LoVo (cell line): ENCODE results near the gene TREH.
"Not testable (repeated sequence)": the region's sequence is repeated elsewhere in the genome, so short reads cannot be mapped to it uniquely, and the experiment has no call there.

ENCODE experiments used
- DNase-seq: peaks from one replicate; pipeline ENCODE4 v3.0.0-alpha.2; 2016; ENCODE audit warnings: low spot score

Gene TREH

DNA sequence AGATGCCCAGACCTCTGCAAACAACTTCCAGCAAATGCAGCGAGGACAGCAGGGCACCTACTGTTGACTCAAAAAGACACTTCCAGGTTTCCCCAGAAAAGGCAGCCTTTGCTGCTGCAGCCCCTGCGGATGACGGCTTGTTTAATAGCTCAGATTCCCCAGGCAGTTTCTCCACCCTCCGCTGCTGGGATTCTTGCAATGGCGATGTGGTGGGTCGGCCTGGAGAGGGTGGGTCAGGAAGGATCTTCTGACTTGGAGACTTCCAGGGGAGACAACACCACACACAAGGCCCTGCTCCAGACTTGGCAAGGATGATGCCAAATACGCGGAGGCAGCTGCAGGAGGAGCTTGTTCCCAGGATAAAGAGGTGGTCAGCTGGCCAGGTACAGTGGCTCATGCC lies 17.9 kb upstream of the TREH start:
- DNase-seq = no peak

DNA sequence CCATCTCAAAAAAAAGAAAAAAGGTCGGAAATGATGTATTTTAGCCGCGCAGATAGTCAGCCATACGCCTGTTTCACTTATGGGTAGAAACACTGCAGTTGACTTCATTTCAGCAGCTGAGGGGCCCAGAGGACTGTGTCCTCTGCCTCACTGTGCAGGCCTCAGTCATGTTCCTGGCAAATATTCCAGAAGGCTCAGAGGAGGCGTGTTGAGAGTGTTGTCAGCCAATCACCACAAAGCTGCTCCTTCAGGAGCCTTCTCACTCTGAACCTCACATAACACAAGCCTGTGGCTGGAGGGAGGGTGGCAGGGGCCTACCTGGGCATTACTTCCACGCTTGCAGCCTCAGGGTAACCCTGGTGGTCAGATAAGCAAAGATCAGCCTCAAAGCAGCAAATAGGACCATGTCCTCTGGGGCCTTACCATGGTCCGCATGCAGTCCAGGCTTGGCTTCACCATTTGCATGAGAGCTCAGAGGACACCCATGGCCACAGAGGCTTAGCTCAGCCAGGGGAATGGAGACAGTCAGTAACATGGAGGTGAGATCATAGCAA lies 17.3 kb upstream of the TREH start:
- DNase-seq = no peak

DNA sequence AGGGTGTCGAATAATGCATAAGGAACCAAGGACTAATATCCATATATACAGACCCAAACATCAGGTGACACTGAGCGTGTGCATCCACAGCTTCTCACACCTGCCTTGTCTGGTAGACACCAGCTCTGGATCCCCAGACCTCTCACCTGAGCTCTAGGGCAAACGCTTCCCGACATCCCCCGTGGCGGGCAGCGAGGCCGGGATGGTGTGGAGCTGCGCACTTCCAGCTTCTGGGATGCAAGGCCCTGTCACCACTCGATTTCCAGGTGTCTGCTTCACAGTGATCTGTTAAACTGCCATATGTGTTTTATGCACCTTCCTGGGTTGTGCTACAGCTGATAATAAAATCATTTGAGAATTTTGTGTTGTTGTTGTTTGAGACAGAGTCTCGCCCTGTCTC lies 15.3 kb upstream of the TREH start:
- DNase-seq = no peak

DNA sequence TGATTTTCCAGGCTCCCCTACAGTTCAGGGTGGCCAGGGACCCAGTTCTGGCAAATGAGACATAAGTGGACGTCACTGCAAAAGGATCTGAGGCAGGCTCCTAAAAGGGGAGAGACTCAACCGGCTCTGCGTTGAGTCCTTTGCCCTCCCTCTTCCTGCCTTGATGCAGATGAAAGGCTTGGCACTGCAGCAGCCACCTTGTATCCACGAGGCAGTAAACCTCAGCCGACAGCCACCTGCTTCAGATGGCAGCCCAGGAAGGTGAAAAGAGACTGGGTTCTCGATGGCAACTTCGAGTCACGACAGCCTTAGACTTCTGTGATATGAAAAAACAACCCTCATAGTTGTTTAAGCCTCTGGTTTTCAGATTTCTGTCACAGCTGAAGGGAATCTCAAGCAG lies 14.7 kb upstream of the TREH start:
- DNase-seq = no peak

DNA sequence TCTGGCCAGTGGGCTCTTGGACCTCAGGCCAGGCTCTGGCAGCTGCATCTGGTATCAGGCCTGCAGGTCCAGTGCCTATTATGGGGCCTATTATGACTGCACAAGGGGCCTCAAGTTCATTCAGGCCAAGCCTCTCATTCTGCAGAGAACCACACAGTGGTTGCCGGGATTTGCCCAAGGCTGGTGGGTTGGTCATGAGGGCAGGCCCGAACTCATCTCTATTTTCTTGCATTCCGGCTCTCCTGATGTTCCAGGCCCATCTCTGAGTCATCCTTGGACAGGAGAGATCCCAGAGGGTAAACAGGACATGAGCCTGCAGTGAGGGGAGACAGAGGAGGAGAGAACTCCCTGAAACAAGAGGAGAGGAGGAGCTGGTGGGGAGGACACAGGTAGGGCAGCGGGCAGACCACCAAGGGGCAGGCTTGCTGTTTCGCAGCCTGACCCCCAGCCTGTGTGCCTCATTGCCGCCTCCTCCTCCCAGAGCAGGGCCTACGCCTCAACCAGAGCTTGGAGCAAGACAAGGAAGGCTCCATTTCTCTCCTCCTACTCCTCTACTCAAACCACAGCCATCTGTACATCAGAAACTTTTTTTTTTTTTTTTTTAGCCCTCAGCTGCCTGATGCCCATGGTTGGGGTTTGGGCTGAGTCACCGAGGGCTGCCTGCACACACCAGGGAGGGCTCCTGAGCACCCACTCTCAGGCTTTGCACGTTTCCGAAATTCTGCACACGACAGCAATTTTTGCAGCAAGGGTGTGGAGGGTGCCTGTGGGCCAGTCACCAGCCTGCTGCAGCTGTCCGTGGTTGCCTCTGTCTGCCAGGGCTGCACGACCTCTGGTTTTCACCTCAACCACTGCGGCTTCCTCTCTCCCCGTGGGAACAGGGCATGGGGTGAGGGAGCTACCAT lies 12.7 kb upstream of the TREH start:
- DNase-seq = no peak

DNA sequence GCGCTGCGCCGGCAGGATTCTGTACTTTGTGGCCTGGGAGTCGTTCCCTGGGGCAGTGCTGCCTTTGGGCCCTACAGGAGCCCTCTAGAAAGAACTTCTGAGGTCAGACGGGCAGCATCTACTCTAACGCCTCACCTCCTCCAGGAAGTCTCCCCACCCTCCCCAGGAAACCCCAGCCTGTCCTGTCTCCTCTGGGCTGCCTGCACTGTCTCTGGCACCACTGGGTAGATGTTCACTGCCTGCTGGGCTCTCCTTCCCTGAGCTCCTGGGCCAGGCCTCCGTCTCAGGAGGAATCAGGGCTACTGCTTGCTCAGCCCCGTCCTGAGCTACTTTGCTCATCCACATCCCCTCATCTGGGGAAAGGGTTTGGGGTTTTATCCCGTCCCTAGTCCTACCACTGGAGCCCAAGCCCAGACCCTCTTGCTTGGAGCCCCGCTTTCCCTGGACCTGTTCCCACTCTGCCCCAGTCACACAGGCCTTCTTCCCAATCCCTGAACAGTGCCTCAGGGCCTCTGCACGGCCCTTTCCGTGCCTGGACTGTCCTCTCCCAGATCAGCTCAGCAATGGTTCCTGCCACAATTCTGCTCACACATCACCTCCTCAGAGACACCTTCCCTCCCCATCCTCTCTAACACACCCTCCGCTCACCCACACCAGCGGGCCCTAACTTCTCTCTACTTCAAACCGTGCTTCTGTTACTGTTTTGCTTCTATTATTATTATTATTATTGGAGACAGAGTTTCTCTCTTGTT lies 11.3 kb upstream of the TREH start:
- DNase-seq = no peak

DNA sequence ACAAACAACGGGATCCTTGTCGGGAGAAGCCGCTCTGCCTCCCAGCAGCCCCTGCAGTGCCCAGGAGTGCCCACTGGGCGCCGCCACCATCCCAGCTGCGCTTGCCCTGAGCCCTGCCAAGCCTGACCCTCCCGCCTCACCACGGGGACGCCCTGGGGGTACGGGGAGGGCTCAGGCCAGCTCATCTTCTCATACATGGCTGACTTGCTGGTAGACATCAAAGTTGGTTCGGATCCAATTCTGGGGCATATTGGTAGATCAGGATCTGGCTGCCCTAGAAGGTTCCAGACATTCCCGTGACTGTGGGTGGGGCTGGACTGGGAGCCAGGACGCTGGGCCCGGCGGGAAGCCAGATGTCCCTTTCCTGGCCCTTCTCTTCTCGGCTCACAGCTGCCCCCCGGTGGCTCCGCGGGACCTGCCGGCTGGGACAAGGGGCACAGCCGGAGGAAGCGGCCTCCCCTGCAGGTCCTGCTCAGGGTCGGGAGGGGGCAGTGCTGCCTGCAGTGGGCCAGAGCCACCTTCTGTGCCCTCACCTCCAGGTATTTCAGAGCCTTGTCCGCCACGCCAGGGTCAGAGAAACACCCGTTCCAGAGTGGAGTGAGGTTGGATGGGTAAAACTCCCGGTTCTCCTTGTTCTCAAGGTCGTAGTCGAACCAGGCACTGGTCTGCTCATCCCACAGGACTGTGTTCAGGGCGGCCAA lies 10.6 kb upstream of the TREH start:
- DNase-seq = peak; percentile 94

DNA sequence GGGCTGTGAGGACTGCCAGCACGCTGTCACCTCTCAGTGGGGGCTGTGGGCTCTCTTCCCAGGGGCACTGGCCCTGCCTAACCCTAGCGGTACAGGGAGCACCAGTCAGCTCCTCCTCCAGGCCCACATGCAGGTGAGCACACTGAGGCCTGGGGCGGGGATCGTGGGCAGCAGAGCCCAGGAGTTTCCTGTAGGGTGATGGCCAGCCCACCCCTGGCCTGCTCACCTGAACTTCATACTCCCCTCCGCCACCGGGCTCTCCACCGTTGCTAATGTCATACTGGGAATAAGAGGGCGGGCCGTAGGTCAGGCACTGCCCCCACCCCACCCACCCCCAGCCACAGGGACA lies 10.0 kb upstream of the TREH start:
- no peak for DNase-seq

DNA sequence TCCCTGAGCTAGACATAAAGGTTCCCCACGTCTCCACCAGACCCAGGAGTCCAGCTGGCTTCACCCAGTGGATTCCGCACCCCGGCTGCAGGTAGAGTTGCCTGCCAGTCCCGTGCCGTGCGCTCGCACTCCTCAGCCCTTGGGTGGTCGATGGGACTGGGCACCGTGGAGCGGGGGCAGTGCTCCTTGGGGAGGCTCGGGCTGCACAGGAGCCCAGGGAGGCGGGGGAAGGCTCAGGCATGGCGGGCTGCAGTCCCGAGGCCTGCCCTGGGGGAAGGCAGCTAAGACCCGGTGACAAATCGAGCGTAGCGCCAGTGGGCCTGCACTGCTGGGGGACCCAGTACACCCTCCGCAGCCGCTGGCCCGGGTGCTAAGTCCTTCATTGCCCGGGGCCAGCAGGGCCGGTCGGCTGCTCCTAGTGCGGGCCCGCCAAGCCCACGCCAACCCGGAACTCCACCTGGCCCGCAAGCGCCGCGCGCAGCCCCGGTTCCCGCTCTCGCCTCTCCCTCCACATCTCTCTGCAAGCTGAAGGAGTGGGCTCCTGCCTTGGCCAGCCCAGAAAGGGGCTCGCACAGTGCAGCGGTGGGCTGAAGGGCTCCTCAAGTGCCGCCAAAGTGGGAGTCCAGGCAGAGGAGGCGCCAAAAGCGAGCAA lies 9.5 kb upstream of the TREH start:
- no peak for DNase-seq

DNA sequence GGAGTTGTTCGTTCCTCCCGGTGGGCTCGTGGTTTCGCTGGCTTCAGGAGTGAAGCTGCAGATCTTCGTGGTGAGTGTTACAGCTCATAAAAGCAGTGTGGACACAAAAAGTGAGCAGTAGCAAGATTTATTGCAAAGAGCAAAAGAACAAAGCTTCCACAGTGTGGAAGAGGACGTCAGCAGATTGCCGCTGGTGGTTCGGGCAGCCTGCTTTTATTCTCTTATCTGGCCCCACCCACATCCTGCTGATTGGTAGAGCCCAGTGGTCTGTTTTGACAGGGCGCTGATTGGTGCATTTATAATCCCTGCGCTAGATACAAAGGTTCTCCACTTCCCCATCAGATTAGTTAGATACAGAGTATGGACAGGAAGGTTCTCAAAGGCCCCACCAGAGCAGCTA lies 8.9 kb upstream of the TREH start:
- DNase-seq = not testable (repeated sequence)

DNA sequence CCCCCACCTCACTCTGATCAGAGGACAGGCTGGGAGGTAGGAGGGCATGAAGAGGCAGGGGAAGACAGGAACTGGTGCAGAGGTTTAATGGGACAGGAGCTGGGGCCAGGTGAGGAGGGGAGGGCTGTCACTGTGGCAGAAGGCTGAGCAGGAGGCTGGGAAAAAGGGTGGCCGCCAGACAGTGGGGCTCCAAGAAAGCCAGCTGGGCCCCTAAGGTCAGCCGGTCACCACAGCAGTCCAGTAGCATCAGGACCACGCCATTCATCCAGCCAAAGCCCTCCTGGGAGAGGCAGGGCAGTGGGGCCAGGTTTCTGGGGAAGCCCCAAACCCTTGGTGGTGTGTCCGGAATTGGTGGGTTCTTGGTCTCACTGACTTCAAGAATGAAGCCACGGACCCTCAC lies 8.5 kb upstream of the TREH start:
- no peak for DNase-seq

DNA sequence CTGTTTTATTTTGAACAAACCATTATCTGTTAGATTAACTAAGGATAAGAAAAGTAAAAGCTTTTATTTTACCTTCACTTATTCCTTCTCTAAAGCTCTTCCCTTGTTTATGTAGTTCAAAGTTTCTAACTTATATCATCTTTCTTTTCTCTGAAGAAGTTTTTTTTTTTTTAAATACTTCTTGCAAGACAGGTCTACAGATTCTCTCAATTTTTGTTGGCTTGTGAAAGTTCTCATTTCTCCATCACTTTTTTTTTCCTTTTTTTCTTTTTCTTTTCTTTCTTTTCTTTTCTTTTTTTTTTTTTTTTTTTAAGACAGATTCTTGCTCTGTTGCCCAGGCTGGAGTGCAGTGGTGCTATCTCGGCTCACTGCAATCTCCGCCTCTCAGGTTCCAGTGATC lies 4.7 kb upstream of the TREH start:
- DNase-seq = no peak

DNA sequence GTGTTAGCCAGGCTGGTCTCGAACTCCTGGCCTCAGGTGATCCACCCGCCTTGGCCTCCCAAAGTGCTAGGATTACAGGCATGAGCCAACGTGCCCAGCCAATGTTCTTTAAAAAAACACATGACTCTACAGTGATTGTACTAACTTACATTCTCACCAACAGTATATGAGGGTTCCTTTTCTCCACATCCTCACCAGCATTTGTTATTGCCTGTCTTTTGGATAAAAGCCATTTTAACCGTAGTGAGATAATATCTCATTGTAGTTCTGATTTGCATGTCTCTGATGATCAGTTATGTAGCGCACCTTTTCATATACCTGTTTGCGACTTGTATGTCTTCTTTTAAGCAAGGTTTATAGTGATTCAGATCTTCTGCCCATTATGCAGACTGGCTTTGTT lies 3.5 kb upstream of the TREH start:
- DNase-seq = not testable (repeated sequence)

DNA sequence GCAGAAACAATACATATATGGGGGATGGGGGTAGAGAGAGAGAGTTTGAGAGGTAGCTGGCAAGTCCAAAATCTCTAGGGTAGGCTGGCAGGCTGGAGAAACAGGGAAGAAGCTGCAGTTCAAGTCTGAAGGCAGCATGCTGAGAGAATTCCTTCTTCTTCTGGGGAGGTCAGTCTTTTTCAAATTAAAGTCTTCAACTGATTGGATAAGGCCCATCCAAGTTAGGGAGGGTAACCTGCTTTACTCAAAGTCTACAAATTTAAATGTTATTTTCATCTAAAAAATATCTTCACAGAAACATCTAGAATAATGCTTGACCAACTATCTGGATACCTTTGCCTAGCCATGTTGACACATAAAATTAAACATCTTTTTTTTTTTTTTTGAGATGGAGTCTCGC lies 2.9 kb upstream of the TREH start:
- DNase-seq = no peak

DNA sequence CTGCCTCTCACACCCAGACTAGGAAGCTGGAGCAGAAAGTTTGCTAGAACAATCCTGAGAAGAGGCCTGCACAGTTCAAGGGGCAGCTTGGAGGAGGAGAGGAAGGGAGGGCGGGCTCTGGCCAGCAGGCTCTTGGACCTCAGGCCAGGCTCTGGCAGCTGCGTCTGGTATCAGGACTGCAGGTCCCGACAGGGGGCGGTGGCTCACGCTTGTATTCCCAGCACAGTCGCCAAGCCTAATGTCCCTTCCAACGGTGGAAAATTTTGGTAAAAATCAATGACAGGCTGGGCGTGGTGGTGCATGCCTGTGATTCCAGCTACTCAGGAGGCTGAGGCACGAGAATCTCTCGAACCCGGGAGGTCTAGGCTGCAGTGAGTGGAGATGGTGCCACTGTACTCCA lies 542 bp downstream of the TREH start:
- not testable (repeated sequence) for DNase-seq

DNA sequence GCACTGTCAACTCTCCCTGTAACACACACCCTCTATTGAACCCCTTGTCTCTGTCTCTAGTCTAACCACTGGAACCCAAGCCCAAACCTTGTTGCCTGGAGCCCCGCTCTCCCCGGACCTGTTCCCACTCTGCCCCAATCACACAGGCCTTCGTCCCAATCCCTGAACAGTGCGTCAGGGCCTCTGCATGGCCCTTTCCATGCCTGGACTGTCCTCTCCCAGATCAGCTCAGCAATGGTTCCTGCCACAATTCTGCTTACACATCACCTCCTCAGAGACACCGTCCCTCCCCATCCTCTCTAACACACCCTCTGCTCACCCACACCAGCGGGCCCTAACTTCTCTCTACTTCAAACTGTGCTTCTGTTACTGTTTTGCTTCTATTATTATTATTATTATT lies 1.5 kb downstream of the TREH start:
- DNase-seq = no peak

DNA sequence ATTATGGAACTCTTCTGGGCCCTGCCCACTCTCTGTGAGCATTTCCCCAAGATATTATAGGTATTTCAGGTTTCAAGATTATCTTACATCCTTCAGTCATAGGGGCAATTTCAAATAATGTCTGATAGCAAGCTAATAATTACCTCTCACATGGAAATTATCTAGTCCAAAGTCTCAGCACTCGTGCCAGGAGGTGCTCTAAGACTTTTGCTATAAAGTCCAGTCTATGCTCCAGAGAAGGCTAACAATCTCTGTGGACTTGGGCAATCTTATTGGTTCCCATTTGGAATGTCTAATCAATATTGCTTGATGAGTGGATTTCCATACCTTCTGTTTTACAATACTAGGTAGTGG lies 5.4 kb downstream of the TREH start:
- DNase-seq = no peak

DNA sequence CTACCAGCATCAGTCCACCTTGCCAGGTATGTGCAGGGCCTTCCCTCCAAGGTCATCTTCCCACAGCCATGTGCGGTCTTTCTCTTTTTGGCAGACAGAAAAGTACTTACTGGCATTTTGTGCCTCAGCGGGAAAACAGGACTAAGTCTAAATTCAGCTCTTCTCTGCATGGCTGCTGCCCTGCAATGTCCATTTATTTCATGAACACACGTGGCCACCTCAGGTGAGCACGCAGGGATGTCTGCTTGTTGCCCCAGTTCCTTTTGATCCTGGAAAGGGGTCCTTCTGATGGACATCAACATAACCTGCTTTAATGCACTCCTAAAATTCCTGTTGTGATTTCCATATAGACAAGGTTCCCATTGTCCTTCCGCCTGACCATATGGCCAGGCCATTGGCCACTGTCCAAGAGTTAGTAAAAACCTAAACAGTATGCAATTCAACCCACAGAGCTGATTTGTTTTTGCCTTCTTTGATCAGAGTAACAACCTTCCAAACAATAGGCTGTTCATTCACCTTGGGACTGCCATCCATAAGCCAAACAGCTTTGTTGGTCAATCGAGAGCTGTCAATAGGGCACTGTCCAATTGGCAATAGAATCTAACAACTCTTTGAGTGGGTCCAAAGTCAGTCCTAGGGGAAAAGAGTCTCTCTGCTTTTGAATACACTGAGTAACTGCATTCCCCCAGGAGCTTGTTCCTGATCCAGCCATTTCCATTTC lies 5.9 kb downstream of the TREH start:
- no peak for DNase-seq

DNA sequence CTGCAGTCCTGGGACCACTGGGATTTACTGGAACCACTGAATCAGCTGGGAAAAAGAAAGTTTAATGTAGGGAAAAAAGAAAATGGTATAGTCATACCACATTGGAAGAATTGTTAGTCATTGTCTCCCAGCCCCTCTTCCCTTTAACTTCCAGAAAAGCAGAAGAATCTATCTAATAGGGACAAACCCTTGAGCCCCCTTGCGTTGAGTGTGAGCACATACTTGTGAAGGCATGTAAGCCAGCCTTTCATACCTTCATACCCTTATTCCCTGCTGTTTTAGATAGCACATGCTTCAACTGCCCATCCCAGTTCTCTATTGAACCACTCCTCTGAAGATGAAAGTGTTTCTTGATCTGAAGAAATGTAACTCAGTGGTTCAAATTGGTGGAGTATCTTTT lies 6.6 kb downstream of the TREH start:
- DNase-seq = no peak

DNA sequence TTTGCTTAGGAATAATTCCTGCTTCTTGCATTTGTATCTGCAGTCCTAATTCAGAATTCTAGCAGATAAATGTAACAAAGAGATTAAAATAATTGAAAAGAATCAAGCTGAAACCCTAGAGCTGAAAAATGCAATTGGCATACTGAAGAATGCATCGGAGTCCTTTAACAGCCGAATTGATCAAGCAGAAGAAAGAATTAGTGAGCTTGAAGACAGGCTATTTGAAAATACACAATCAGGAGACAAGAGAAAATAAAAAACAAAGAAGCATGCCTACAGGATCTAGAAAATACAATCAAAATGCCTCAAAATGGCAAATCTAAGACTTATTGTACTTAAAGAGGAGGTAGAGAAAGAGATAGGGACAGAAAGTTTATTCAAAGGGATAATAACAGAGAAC lies 8.2 kb downstream of the TREH start:
- no peak for DNase-seq

DNA sequence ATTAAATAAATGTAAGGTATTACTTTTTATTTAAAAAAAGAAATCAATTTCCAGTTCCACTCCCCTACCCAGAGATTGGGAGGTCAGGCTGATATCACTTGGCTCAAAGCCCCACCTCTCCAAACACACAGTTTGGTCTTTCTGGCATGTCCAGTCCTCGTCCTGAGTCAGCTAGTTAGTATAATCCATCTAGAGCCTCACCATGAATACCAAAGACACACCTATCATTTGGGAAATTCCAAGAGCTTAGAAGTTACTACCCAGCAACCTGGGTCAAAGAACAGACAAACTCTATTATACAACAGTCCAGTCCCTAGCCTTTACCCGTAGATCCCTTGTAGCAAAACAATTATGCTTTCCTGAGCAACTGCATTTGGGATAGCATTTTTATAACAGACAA lies 9.4 kb downstream of the TREH start:
- DNase-seq = no peak

DNA sequence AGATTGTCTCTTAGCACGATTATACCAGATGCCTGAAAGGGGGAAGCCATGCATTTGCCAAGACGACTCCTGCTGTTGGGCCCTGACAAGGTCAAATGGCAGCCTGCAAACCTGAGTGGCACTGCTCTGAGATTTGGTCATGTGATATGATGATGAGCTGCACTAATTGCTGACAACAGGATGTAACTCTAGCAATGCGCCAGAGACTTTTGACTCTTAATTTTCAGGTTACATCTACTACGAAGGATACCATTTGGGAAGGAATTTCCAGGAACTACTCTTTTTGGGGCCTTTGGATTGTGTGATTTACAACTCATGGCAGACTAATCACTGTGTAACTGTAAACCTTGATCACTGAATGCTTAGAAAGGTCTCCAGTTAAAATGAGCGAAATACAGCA lies 13.1 kb downstream of the TREH start:
- DNase-seq = no peak
